Left lung (tissue), 10 donors: ENCODE data around the gene FMN1. TPM values are rescaled to one million over a fixed set of nuclear protein-coding genes. Genes with fewer than 3 reads are reported as not detected.

Experiments used
- ATAC-seq: fragments of 200-7000 bp; cut with Tn5 transposase; one replicate; pipeline ENCODE4 v1.9.1; 2020; ENCODE audit warnings: moderate library complexity
- DNase-seq, 4 donors: peaks; one replicate each; pipeline ENCODE4 v3.0.0-alpha.2; 2013 to 2020
- H3K27ac ChIP-seq, 2 donors: fragments of 200-600 bp; sonication (generic) in 1 of 2; one replicate each; pipeline versions ENCODE4 v1.5.0 to v1.8.0; 2020 to 2021
- H3K27me3 ChIP-seq, 2 donors: fragments of 200-600 bp; sonication (generic) in 1 of 2; one replicate each; pipeline versions ENCODE4 v1.5.0 to v1.8.0; 2020 to 2021
- H3K36me3 ChIP-seq, 2 donors: fragments of 200-600 bp; sonication (generic) in 1 of 2; one replicate each; pipeline versions ENCODE4 v1.5.0 to v1.8.0; 2020 to 2021
- H3K4me1 ChIP-seq, 2 donors: fragments of 200-600 bp; one replicate each; pipeline ENCODE4 v1.8.0; 2021
- H3K4me3 ChIP-seq, 2 donors: fragments of 200-600 bp; sonication (generic) in 1 of 2; one replicate each; pipeline versions ENCODE4 v1.5.0 to v1.8.0; 2020 to 2021; ENCODE audit warnings: mild to moderate bottlenecking in 1 of 2
- H3K9me3 ChIP-seq, 2 donors: fragments of 200-600 bp; sonication (generic) in 1 of 2; one replicate each; pipeline versions ENCODE4 v1.5.0 to v1.8.0; 2020 to 2021
- CTCF ChIP-seq, 2 donors: fragments of 200-600 bp; sonication (generic) in 1 of 2; IDR thresholded peaks; one replicate each; pipeline versions ENCODE4 v1.5.0 to v1.8.0; 2021; ENCODE audit warnings: antibody characterized with exemption in 2 of 2
- intact Hi-C, 2 donors: fragments of 100-400 bp; cut with DNase I; formaldehyde crosslinking; loops; one replicate each; pipeline versions ENCODE4 v1.11.2 to v1.14.2; 2022
- polyA plus RNA-seq, 6 donors: library from polyadenylated mRNA; unstranded; fragments of 120-200 nt; gene quantifications; one replicate each; pipeline ENCODE4 v1.2.1, GENCODE V29; 2013; ENCODE audit not compliant: insufficient read length in 6 of 6
- total RNA-seq, 2 donors: library from RNA; stranded (reverse); fragmentation: NEBNext Ultra II Directional; extraction: Animal tissue kit (Norgen Biotek cat#: 25700); gene quantifications; one replicate each; pipeline ENCODE4 v1.2.1, GENCODE V29; 2021
- donor health status: DM: no; HTN: yes; CAD: no.
- donor health status: DM: no; HTN: no; CAD: no.

FMN1 gene
- total and polyA plus RNA-seq, 8 donors, result 4.6 to 45.2 (median 8.4) TPM

GRCh38 chr15:32730677-32731654, 463.5 kb downstream of the FMN1 start:
- peak in 3 of 4 donors; percentile 52 to 90 (median 68) for DNase-seq
- H3K9me3 ChIP-seq, result no peaks in the 10 kb centered on the region
- H3K4me1 ChIP-seq, result no peaks in the 10 kb centered on the region
- peaks cover 0 to 26% of the 10 kb centered on the region in 2 donors for H3K27me3 ChIP-seq
- H3K4me3 ChIP-seq, result no peak overlapping the region
- H3K27ac ChIP-seq, result no peak overlapping the region
- ATAC-seq, result peak; percentile 92
- no peaks in the 10 kb centered on the region for H3K36me3 ChIP-seq
- no peak for TF ChIP-seq CTCF (IDR thresholded peaks at IDR 0.05)
- intact Hi-C loops, result no loop called here

- no peaks in the 10 kb centered on the region for H3K4me1 ChIP-seq
- no peaks in the 10 kb centered on the region for H3K36me3 ChIP-seq
- intact Hi-C loops, result no loop called here
- H3K27me3 ChIP-seq, result peaks cover 0 to 26% of the 10 kb centered on the region in 2 donors
- no peak for ATAC-seq
- DNase-seq, result no peak
- no peaks in the 10 kb centered on the region for H3K9me3 ChIP-seq
- no peak overlapping the region for H3K27ac ChIP-seq
- TF ChIP-seq CTCF (IDR thresholded peaks at IDR 0.05), result no peak
- H3K4me3 ChIP-seq, result no peak overlapping the region
Measured at GRCh38 chr15:32729700-32730395, 464.7 kb downstream of the FMN1 start.

GRCh38 chr15:32723171-32723948, 471.2 kb downstream of the FMN1 start:
- intact Hi-C loops, result no loop called here
- H3K4me3 ChIP-seq, result no peak overlapping the region
- ATAC-seq (no peak), DNase-seq (no peak)
- H3K27ac ChIP-seq, result no peak overlapping the region
- no peaks in the 10 kb centered on the region for H3K9me3 ChIP-seq
- peaks cover 7 to 9% of the 10 kb centered on the region in 2 donors for H3K4me1 ChIP-seq
- no peak for TF ChIP-seq CTCF (IDR thresholded peaks at IDR 0.05)
- peaks cover 20 to 43% of the 10 kb centered on the region in 2 donors for H3K27me3 ChIP-seq
- no peaks in the 10 kb centered on the region for H3K36me3 ChIP-seq

GRCh38 chr15:32722136-32722535, 472.4 kb downstream of the FMN1 start:
- Histone ChIP-seq H3K4me1 (peaks cover 15 to 21% of the 10 kb centered on the region in 2 donors), H3K36me3 (no peaks in the 10 kb centered on the region), H3K4me3 (no peak overlapping the region), H3K27me3 (peaks cover 32 to 55% of the 10 kb centered on the region in 2 donors), H3K9me3 (no peaks in the 10 kb centered on the region), H3K27ac (no peak overlapping the region)
- ATAC-seq (no peak), DNase-seq (no peak)
- no peak for TF ChIP-seq CTCF (IDR thresholded peaks at IDR 0.05)
- intact Hi-C loops, result no loop called here
